SK-N-SH (cell line): ENCODE measurements around the gene PGLYRP3. TPM values are rescaled to one million over a fixed set of nuclear protein-coding genes. Genes with fewer than 3 reads are reported as not detected.

Source experiments
- CTCF ChIA-PET: fragments of 300-600, 350-600 bp; formaldehyde crosslinking; extraction: SDS; loops from one replicate; lab custom pipeline; 2021; lab: Yijun Ruan, JAX
- POLR2A ChIA-PET: fragments of 350-600 bp; sonication (Branson Sonifier 250); formaldehyde crosslinking; extraction: SDS; loops from one replicate; lab custom pipeline; 2020; ENCODE audit warnings: antibody characterized with exemption, inconsistent platforms; lab: Yijun Ruan, JAX
- DNase-seq: peaks from one replicate; pipeline ENCODE4 v3.0.0; 2012
- H2AFZ ChIP-seq: fragments of 200-600 bp; sonication (generic); 2 replicates; pipeline ENCODE4 v1.8.1; 2016; ENCODE audit warnings: antibody characterized with exemption, mild to moderate bottlenecking, low read depth
- H3F3A ChIP-seq: fragments of 200-600 bp; sonication (generic); replicated peaks from 2 replicates; pipeline ENCODE3; 2016; ENCODE audit warnings: antibody characterized with exemption, mild to moderate bottlenecking; ENCODE audit not compliant: insufficient read depth
- H3K27ac ChIP-seq, 2 experiments: fragments of 200-500 bp in 1 of 2; fragments of 200-600 bp in 1 of 2; sonication (Bioruptor generic) in 1 of 2; sonication (generic), shearing (Covaris generic) in 1 of 2; 2 replicates each; pipeline versions ENCODE4 v1.5.1 to v1.6.1; 2014 to 2016; ENCODE audit warnings: low read depth in 2 of 2, inconsistent platforms in 1 of 2, low read length in 1 of 2, mild to moderate bottlenecking in 1 of 2, mixed read lengths in 1 of 2
- H3K27me3 ChIP-seq: fragments of 200-600 bp; sonication (generic), shearing (Covaris generic); 2 replicates; pipeline ENCODE4 v1.6.1; 2016; ENCODE audit warnings: mixed run types; ENCODE audit not compliant: insufficient read depth
- H3K36me3 ChIP-seq, 2 experiments: fragments of 200-500 bp in 1 of 2; fragments of 200-600 bp in 1 of 2; sonication (Bioruptor generic) in 1 of 2; sonication (generic) in 1 of 2; replicated peaks in 1 of 2; 2 replicates each; pipeline versions ENCODE3 to v1.5.1; 2014 to 2016; ENCODE audit warnings: low read length in 1 of 2, mild to moderate bottlenecking in 1 of 2; ENCODE audit not compliant: insufficient read depth in 2 of 2, control insufficient read depth in 1 of 2
- H3K4me1 ChIP-seq, 2 experiments: fragments of 200-500 bp in 1 of 2; fragments of 200-600 bp in 1 of 2; sonication (Bioruptor generic) in 1 of 2; sonication (generic), shearing (Covaris generic) in 1 of 2; 2 replicates each; pipeline versions ENCODE4 v1.5.1 to v1.6.1; 2014 to 2016; ENCODE audit warnings: low read depth in 1 of 2, low read length in 1 of 2, mixed run types in 1 of 2; ENCODE audit not compliant: insufficient read depth in 2 of 2, control insufficient read depth in 1 of 2
- H3K4me2 ChIP-seq: fragments of 200-600 bp; sonication (generic), shearing (Covaris generic); 2 replicates; pipeline ENCODE4 v1.6.1; 2017; ENCODE audit warnings: mixed run types
- H3K4me3 ChIP-seq, 2 experiments: fragments of 200-500 bp in 1 of 2; fragments of 200-600 bp in 1 of 2; sonication (Bioruptor generic) in 1 of 2; sonication (generic), shearing (Covaris generic) in 1 of 2; 2 replicates each; pipeline versions ENCODE4 v1.5.1 to v1.8.1; 2014 to 2016; ENCODE audit warnings: low read depth in 2 of 2, inconsistent platforms in 1 of 2, low read length in 1 of 2, mild to moderate bottlenecking in 1 of 2, mixed read lengths in 1 of 2, moderate library complexity in 1 of 2
- H3K79me2 ChIP-seq: fragments of 200-600 bp; sonication (generic); 2 replicates; pipeline ENCODE4 v1.8.1; 2017; ENCODE audit warnings: mild to moderate bottlenecking; ENCODE audit not compliant: insufficient read depth
- H3K9ac ChIP-seq: fragments of 200-600 bp; sonication (generic); 2 replicates; pipeline ENCODE4 v1.6.1; 2017; ENCODE audit warnings: mixed run types
- H3K9me2 ChIP-seq: fragments of 200-600 bp; sonication (generic); 2 replicates; pipeline ENCODE4 v1.6.1; 2017; ENCODE audit warnings: mixed run types
- H3K9me3 ChIP-seq: fragments of 200-600 bp; sonication (generic); 2 replicates; pipeline ENCODE4 v1.6.1; 2017; ENCODE audit warnings: mixed run types, mild to moderate bottlenecking, moderate library complexity
- H4K20me1 ChIP-seq: fragments of 200-600 bp; sonication (generic); 2 replicates; pipeline ENCODE4 v1.6.1; 2017; ENCODE audit warnings: mild to moderate bottlenecking, mixed run types; ENCODE audit not compliant: insufficient read depth
- CHD2 ChIP-seq: fragments of 150-350 bp; IDR thresholded peaks from 2 replicates; pipeline ENCODE4 v1.6.1; 2018; ENCODE audit warnings: low read length; ENCODE audit not compliant: partially characterized antibody
- ELF1 ChIP-seq: IDR thresholded peaks from 2 replicates; pipeline ENCODE4 v1.4.0; 2012
- FOXJ3 ChIP-seq: sonication (generic); formaldehyde crosslinking; IDR thresholded peaks from 2 replicates; pipeline ENCODE4 v1.5.1; 2020; ENCODE audit warnings: mild to moderate bottlenecking, missing genetic modification reagents
- FOXM1 ChIP-seq: IDR thresholded peaks from 2 replicates; pipeline ENCODE4 v1.4.0; 2012; ENCODE audit warnings: low read depth, mild to moderate bottlenecking
- JUND ChIP-seq: IDR thresholded peaks from 2 replicates; pipeline ENCODE4 v1.4.0; 2012
- MEF2A ChIP-seq: IDR thresholded peaks from 2 replicates; pipeline ENCODE4 v1.4.0; 2012; ENCODE audit warnings: low read depth, borderline replicate concordance
- MXI1 ChIP-seq: IDR thresholded peaks from 2 replicates; pipeline ENCODE4 v1.6.1; 2012; ENCODE audit warnings: mild to moderate bottlenecking, low read depth, low read length, improper control_type of control experiment
- NFIC ChIP-seq: IDR thresholded peaks from 2 replicates; pipeline ENCODE4 v1.4.0; 2012; ENCODE audit warnings: borderline replicate concordance
- POLR2AphosphoS5 ChIP-seq: IDR thresholded peaks from 2 replicates; pipeline ENCODE4 v1.6.1; 2012; ENCODE audit warnings: low read depth, low read length
- RAD21 ChIP-seq: IDR thresholded peaks from 2 replicates; pipeline ENCODE4 v1.6.1; 2012; ENCODE audit warnings: mild to moderate bottlenecking, low read length
- RCOR1 ChIP-seq: fragments of 150-350 bp; IDR thresholded peaks from 2 replicates; pipeline ENCODE4 v1.6.1; 2017; ENCODE audit warnings: antibody characterized with exemption, low read length
- RFX5 ChIP-seq: IDR thresholded peaks from 2 replicates; pipeline ENCODE4 v1.6.1; 2012; ENCODE audit warnings: mild to moderate bottlenecking, improper control_type of control experiment, low read length
- TCF12 ChIP-seq: IDR thresholded peaks from 2 replicates; pipeline ENCODE4 v1.4.0; 2012
- TEAD4 ChIP-seq: IDR thresholded peaks from 2 replicates; pipeline ENCODE4 v1.4.0; 2012; ENCODE audit warnings: mild to moderate bottlenecking, borderline replicate concordance; ENCODE audit not compliant: insufficient read depth
- YY1 ChIP-seq: IDR thresholded peaks from 2 replicates; pipeline ENCODE4 v1.4.0; 2012; ENCODE audit warnings: low read depth, mild to moderate bottlenecking
- WGBS: methylation state at CpG from one replicate; pipeline ENCODE4 v1.1.6; 2017; ENCODE audit warnings: low lambda C conversion rate; 5-methylcytosine and 5-hydroxymethylcytosine counted together
- polyA plus RNA-seq, 3 experiments: library from polyadenylated mRNA; depleted of rRNA; stranded (reverse); fragments of >200 nt; gene quantifications; 2 replicates each; pipeline ENCODE4 v1.2.3, GENCODE V29; 2012
- TF ChIP-seq, protein P1 (sequence below): IDR thresholded peaks from 2 replicates; pipeline ENCODE4 v1.4.0; 2012; ENCODE audit warnings: low read depth, borderline replicate concordance
- TF ChIP-seq, protein P2 (sequence below): fragments of 200-600 bp; sonication (generic); IDR thresholded peaks from 2 replicates; pipeline ENCODE4 v1.6.1; 2017; ENCODE audit warnings: antibody characterized with exemption, mild to moderate bottlenecking, moderate library complexity

The PGLYRP3 gene
- polyA plus RNA-seq, 1 of the 3 experiments (the other 2 are of a cell fraction) = not detected

DNA sequence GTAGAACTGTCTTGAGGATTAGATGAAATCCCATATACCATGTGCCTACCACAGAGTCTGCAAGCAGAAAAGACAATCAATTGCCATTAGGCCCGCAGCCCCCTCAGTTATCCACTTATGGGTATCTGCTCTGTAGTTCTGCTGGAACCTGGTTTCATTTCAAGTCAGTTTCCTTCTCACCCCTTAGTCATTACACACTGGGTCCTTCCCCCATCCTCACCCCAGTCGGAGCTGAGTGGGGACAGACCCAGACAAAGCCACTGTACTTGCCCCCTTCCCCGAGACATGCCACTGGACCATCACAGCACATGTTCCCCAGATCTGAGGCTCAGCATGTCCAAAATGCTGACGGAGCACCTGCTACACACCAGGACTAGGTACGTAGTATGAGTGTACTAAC, 21.2 kb downstream of the PGLYRP3 start:
- TF ChIP-seq TEAD4 = no peak
- TF ChIP-seq NFIC = no peak
- TF ChIP-seq, protein P1, sequence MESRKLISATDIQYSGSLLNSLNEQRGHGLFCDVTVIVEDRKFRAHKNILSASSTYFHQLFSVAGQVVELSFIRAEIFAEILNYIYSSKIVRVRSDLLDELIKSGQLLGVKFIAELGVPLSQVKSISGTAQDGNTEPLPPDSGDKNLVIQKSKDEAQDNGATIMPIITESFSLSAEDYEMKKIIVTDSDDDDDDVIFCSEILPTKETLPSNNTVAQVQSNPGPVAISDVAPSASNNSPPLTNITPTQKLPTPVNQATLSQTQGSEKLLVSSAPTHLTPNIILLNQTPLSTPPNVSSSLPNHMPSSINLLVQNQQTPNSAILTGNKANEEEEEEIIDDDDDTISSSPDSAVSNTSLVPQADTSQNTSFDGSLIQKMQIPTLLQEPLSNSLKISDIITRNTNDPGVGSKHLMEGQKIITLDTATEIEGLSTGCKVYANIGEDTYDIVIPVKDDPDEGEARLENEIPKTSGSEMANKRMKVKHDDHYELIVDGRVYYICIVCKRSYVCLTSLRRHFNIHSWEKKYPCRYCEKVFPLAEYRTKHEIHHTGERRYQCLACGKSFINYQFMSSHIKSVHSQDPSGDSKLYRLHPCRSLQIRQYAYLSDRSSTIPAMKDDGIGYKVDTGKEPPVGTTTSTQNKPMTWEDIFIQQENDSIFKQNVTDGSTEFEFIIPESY = no peak
- TF ChIP-seq POLR2AphosphoS5 = no peak
- TF ChIP-seq FOXM1 = no peak
- TF ChIP-seq JUND = no peak
- TF ChIP-seq MEF2A = no peak
- no peak for TF ChIP-seq CHD2
- TF ChIP-seq, protein P2, sequence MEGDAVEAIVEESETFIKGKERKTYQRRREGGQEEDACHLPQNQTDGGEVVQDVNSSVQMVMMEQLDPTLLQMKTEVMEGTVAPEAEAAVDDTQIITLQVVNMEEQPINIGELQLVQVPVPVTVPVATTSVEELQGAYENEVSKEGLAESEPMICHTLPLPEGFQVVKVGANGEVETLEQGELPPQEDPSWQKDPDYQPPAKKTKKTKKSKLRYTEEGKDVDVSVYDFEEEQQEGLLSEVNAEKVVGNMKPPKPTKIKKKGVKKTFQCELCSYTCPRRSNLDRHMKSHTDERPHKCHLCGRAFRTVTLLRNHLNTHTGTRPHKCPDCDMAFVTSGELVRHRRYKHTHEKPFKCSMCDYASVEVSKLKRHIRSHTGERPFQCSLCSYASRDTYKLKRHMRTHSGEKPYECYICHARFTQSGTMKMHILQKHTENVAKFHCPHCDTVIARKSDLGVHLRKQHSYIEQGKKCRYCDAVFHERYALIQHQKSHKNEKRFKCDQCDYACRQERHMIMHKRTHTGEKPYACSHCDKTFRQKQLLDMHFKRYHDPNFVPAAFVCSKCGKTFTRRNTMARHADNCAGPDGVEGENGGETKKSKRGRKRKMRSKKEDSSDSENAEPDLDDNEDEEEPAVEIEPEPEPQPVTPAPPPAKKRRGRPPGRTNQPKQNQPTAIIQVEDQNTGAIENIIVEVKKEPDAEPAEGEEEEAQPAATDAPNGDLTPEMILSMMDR = no peak
- Histone ChIP-seq H3K9me2 (no peaks in the 10 kb centered on the region), H3K4me1 (no peaks in the 10 kb centered on the region), H3K36me3 (no peaks in the 10 kb centered on the region), H3K4me2 (no peak overlapping the region), H3K27me3 (peaks cover 30% of the 10 kb centered on the region), H2AFZ (no peak overlapping the region), H3K9me3 (no peaks in the 10 kb centered on the region), H3K9ac (no peak overlapping the region), H3K27ac (no peak overlapping the region), H3K4me3 (no peak overlapping the region), H3F3A (no peaks in the 10 kb centered on the region), H4K20me1 (no peaks in the 10 kb centered on the region), H3K79me2 (no peaks in the 10 kb centered on the region)
- WGBS = 3% methylated on average over 5 of the region's 5 CpGs
- DNase-seq = no peak
- ChIA-PET POLR2A (no interaction called here), CTCF (interaction anchor here (0.9 to 1.1 kb wide), 2 partner anchors 9 to 61 kb away, joined by 3 read pairs; no protein-coding TSS in a partner anchor)

- ChIA-PET POLR2A (no interaction called here), CTCF (interaction anchor here (0.9 to 1.3 kb wide), 10 partner anchors 10 to 206 kb away, joined by 3 to 5 read pairs (median 3); no protein-coding TSS in a partner anchor)
- Histone ChIP-seq H3K4me1 (no peaks in the 10 kb centered on the region), H3K9me3 (no peaks in the 10 kb centered on the region), H3K36me3 (no peaks in the 10 kb centered on the region), H3K9me2 (no peaks in the 10 kb centered on the region), H2AFZ (no peak overlapping the region), H3K79me2 (no peaks in the 10 kb centered on the region), H3K27ac (no peak overlapping the region), H3K4me2 (no peak overlapping the region), H3K27me3 (peaks cover 15% of the 10 kb centered on the region), H3F3A (no peaks in the 10 kb centered on the region), H3K4me3 (no peak overlapping the region), H4K20me1 (no peaks in the 10 kb centered on the region), H3K9ac (no peak overlapping the region)
- peak; percentile 50 for DNase-seq
- TF ChIP-seq, protein P1 = no peak
- no peak for TF ChIP-seq ELF1
- TF ChIP-seq FOXJ3 = no peak
- no peak for TF ChIP-seq YY1
- no peak for TF ChIP-seq MXI1
- TF ChIP-seq, protein P2 = peak; percentile 48
- TF ChIP-seq RAD21 = 0 out of 2 replicates have a peak, but pooled peaks have one; percentile 16
- no peak for TF ChIP-seq RCOR1
- TF ChIP-seq RFX5 = no peak
- TF ChIP-seq TCF12 = no peak
- WGBS = 7% methylated on average over 10 of the region's 11 CpGs
Measured at GRCh38 chr1:153288634-153289275, 24.0 kb downstream of the PGLYRP3 start.
